Germinal center (tissue), 1 donor: ENCODE measurements around the gene PLK2.

ENCODE experiments used
- DNase-seq: peaks from one replicate; pipeline ENCODE4 v3.0.0; 2012; ENCODE audit warnings: mixed read lengths, low spot score

The PLK2 gene

DNA sequence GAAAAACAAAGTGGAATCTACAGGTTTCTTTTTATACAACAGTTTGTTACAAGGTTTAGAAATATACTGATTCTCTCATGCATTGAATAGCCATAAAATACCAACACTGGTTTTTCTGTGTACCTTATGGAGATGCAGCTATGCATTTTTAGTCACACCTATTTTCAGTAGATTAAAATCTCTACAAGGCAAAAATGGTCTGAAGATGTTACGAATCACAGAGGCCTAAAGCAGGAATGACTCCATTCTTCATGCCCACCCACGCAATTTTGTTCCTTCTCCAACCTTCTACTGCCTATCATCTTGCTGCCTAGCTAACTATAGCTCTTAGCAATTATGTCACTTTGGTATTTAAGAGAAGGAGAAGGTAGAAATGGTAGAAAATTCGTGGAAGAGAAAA, 9.9 kb downstream of the PLK2 start:
- no peak for DNase-seq

DNA sequence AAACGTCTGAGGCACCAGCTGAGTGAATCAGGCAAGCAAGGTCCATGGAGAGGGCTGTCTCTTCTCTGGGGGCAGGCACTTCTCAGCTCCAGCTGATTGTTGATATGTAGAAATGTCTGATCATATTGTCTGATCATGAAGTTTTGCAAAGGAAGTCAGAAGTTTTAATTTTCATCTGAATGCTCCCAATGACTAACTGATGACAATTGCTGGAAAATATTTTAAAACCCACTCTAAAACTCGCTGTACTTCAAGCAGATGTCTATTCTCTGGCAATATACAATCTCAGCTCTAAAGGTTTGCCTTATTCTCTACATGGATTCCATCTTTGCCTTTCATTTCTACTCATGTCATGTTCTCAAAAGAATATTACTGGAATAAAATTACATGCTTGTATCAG, 12.7 kb downstream of the PLK2 start:
- no peak for DNase-seq

DNA sequence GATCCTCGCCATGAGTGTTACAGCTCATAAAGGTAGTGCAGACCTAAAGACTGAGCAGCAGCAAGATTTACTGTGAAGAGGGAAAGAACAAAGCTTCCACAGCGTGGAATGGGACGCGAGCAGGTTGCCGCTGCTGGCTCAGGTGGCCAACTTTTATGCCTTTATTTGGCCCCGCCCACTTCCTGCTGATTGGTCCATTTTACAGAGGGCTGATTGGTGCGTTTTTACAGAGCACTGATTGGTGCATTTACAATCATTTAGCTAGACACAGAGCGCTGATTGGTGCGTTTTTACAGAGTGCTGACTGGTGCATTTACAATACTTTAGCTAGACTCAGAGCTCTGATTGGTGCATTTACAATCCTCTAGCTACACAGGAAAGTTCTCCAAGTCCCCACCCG, 13.9 kb downstream of the PLK2 start:
- no peak for DNase-seq

DNA sequence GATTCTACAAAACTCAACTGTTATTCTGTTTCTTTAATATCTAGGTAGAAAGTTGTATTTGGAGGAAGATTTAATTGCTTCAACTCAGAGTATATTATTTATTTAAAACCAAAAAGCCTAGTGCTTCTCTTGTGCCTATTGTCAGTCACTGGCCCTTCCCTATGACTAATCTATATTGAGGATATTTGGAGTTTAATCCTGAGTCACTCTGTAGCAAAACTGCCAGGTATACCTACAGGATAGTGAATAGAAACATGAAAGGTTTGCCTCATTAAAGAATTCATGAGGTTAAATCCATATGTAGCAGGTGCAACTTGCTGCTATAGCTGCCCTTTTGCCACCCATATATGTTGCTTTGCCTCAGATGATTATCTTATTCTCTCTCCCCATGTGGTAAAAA, 15.1 kb downstream of the PLK2 start:
- no peak for DNase-seq

DNA sequence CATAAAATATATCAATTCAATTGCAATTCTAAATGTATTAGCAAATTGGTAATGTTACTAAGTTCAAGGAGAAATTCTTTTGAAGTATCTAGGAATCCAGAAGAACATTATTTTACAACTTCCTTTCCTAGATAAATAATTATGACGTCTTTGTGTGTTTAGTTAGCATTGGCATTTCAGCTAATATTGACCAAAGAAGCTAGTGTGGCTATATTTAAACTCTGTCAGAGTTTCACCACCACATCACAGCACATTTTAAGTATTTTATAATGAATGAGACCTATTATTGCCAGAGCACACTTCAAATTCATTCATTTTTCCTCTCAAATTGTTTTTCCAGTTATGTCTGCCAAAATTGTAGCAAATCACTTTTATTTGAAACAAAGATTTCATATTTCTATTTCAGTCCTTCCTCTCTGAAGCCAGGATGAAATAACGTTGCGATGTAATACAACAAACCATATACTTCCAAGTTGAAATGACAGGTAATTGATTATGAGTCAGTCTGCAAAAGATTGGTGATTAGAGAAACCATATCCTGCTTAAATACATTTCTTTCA, 18.9 kb downstream of the PLK2 start:
- no peak for DNase-seq

DNA sequence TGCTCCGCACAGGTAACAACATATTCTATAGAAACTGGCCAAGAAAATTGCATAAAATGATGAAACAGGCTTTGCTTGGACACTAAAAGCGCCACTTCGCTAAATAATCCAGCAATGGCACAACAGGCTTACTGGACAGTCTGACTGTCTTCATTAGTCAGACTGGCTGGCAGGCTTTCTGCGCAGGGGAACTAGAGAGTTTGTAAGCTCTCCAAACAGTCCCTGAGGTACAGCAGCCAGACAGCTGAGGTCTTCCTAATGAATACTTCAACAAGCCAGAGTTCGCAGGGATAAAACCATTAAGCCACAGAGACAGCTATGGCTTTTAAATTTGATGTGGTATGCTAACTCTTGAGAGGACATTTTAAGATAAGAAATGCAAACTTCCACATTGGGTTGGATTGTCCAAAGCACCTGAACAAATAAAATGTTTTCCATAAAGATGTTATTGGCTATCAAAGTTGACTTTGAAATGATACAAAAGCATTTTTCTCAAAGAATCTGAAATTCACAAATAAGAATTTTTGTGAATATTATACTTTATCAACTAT, 20.7 kb downstream of the PLK2 start:
- DNase-seq: no peak

DNA sequence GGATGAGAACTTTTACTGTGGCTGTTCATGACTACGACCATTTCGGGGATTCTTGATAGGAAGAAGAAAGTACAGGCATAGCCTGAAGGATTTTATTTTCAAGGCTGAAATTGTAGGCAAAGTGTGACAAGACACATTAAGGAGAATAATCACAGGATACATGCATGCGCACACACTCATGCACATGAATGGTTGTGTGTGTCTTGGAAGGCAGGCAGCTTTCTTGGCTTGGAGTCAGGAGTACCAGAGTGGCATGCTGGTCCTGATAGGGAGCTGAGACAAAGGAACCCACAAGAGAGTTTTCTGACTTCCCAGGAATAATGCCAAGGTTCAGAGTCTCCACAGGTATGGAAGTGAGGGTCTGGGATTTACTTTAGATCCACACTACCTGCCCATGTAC, 22.2 kb downstream of the PLK2 start:
- no peak for DNase-seq

DNA sequence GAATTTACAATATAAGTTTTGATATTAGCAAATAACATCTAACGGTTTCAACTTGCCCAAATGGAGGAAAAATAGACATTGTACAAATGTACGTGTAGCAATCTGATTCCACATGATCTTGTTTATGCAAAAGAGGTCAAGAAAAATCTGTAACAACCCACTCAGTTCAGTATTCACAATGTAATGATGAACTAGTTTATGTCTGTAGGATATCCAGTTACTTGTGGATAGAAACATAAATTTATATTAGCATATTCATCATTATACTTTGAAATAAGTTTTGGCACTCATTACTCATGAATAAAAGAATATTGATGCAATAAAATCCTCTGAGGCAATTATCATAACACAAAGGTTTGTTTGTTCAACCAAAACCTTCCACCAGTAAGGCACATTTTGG, 28.1 kb downstream of the PLK2 start:
- DNase-seq: no peak

DNA sequence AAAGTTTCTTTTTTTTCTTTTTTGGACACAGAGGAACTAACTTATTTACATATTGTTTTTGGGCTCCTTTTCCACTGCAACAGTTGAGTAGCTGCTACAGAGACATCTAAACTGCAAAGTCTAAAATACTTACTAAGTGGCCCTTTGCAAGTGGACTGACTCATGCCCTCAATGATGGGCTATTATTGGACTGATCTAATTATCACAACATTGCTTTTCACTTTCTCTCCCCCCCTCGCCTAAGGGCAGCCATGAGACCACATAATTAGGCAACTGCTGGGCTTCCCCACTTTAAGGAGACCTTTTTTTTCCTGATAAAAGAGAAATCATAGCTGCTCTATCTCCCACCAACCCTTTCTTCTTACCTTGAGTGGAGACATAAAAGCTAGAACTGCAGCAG, 47.0 kb downstream of the PLK2 start:
- no peak for DNase-seq

DNA sequence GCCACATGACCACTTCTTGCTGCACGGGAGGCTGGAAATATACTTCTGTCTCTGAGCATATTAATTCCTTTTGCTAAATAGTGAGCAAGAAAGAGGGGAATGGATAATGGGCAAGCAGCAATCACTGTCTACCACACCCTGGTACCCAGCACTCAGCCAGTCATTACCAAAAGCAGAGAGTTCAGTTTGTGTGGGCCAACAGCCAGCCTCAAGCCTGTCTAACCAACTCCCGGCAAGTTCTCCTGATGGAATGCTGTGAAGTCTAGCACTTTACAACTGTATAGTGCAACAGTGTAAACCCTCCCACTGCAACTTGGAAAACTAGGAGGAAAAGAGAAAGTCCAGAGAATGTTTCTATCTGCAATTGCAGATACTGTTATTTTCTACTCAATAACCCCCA, 47.8 kb downstream of the PLK2 start:
- DNase-seq: no peak

DNA sequence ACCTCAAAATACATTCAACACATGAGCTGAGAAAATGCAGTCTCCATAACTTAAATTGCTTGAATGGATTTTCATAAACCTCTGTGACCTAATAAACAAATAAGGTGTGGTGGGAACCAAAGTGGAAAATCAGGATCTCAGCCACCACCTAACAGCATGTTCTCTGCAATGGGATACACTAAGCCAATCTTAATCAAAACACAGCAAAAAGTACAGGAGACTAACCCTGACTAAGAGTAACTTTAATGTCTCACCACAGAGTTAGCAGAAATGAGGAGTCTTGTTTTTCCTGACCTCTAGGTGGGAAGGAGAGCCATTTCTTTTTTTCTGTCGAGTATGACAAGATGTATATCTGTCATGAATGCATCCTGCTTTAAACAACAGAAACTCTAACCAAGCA, 48.5 kb downstream of the PLK2 start:
- no peak for DNase-seq

DNA sequence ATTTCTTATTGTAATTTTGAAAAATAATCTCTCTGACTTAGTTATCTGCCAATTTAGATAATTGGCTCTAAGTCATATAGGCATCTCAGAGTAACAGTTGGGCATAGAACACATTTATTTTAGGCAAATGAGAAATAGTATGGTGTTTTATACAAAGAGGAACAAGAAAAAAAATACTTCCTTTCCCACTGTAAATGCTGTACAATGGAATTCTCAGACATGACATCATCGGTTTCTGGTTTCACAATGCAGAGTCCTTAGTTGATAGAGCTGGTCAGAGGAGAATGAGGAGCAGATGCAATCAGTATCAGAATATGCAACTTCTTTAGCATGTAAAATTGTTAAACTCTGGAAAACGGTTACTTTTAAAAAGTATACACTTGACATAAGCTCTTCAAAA, 49.4 kb downstream of the PLK2 start:
- no peak for DNase-seq

DNA sequence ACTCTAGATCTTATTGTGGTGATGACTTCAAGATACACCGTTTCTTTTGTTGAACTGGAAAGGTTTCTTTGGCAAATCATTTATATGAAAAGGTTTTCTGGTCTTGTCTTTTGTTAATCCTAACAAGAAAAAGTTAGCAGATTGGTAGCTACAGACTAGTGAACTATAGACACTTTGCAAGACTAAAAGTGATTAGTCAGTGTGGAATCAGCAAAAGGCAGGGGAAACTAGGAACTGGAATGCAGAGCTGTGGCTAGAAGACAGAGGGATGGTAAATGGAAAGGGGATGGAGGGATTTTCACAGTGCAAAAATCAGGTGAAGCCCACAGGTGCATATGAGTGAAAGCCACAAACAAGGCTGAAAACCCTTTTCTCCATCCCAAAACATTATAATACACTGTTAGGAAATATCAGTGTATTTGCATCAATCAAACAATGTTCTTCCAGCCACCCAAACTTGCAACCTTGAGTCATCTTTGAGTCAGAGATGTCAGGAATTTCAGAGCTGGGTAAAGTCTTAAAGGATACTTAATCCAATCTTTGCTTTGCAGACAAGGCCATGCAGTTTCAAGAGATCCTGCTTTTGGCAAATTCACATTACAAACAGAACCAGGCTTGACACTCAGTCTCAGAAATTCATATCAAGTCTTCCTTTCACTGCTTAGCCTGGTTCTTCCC, 52.7 kb downstream of the PLK2 start:
- no peak for DNase-seq

DNA sequence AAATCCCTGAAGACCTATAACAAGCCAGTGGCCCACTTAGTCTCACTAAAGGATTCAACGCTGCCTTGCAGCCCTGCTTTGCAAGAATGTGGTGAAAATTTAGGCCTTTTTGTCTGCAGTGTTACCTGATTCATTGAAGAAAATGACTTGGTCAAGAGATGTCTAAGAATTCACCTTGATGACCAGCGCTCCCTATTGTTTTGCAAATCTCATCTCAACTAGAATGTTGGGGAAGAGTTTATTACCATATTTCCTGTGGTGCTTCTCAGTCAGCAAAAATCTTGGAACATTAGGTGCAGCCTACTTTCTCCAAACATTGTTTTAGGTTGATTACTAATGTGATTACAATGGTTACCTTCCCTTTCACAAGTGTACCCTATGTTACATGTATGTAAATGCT, 53.5 kb downstream of the PLK2 start:
- DNase-seq: no peak

DNA sequence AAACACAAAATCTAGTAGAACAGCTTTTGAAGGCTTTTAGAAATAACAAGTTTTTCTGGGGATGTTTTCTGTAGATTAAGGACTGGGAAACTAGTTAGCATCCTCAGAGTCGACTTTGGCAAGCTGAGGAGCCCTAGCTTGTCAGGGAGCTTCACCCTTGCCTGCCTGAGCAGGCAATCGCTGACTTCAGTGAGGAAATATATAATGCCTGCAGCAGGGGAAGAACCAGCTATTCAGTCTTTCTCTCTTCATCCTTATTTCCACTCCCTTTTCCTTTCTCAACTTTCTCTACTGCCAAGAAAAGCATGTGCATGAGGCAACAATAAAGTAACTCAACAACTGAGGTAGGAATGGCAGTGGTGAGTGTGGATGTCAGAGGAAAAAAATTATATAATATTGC, 54.7 kb downstream of the PLK2 start:
- no peak for DNase-seq

DNA sequence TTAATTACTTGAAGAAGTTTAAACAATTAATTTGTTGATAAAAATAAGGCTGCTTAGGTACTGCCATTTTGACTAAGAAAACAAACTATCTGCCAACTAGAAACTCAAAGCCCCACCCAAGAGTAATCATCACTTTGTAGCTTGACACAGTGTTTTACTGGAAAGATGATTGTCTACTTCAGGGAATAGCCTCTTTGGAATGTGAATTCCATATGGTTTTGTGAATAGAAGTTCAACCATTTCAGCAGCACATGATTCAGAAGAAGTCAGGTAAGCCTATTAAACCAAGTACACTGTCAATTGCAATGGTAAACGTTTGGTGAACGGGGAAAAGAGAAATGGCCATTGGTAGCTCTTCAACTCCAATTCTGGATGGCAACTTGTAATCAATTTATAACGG, 55.2 kb downstream of the PLK2 start:
- no peak for DNase-seq
